Hematopoietic multipotent progenitor cell treated with erythropoietin and hydrocortisone succinate and interleukin-3 and kit ligand, for 15 days (in vitro differentiated cells): ENCODE measurements around the gene TFAP2A.

Experiments used
- DNase-seq: peaks from one replicate; pipeline ENCODE4 v3.0.0-alpha.2; 2015; ENCODE audit warnings: low spot score

The TFAP2A gene

GRCh38 chr6:10382728-10383330, 32.0 kb downstream of the TFAP2A start:
- no peak for DNase-seq

- DNase-seq, result no peak
Observed at GRCh38 chr6:10382322-10382721, 32.6 kb downstream of the TFAP2A start.

GRCh38 chr6:10381830-10382208, 33.1 kb downstream of the TFAP2A start:
- DNase-seq, result no peak

- DNase-seq, result no peak
Observed at GRCh38 chr6:10381133-10381829, 33.6 kb downstream of the TFAP2A start.

GRCh38 chr6:10375391-10375969, 39.4 kb downstream of the TFAP2A start:
- no peak for DNase-seq

- DNase-seq, result no peak
Observed at GRCh38 chr6:10373642-10374359, 41.1 kb downstream of the TFAP2A start.

GRCh38 chr6:10369896-10370295, 45.0 kb downstream of the TFAP2A start:
- no peak for DNase-seq

- DNase-seq, result no peak
Observed at GRCh38 chr6:10368861-10369260, 46.0 kb downstream of the TFAP2A start.

- no peak for DNase-seq
Observed at GRCh38 chr6:10363911-10364310, 51.0 kb downstream of the TFAP2A start.

GRCh38 chr6:10362300-10362699, 52.6 kb downstream of the TFAP2A start:
- no peak for DNase-seq

GRCh38 chr6:10361428-10361827, 53.4 kb downstream of the TFAP2A start:
- no peak for DNase-seq

GRCh38 chr6:10359581-10359980, 55.3 kb downstream of the TFAP2A start:
- no peak for DNase-seq

- DNase-seq, result no peak
Observed at GRCh38 chr6:10355115-10355702, 59.7 kb downstream of the TFAP2A start.

GRCh38 chr6:10351791-10352190, 63.1 kb downstream of the TFAP2A start:
- DNase-seq, result no peak

GRCh38 chr6:10350720-10351119, 64.2 kb downstream of the TFAP2A start:
- DNase-seq, result no peak

- no peak for DNase-seq
Observed at GRCh38 chr6:10347561-10348327, 67.1 kb downstream of the TFAP2A start.
